Vagina (tissue), 2 donors: ENCODE results near the gene MRC1.

Source experiments
- POLR2A ChIP-seq, 2 donors: fragments of 450-650 bp; IDR thresholded peaks; one replicate each; pipeline ENCODE4 v1.6.1; 2017; ENCODE audit warnings: antibody characterized with exemption in 2 of 2, mild to moderate bottlenecking in 2 of 2, moderate library complexity in 2 of 2
- TF ChIP-seq, protein P1 (sequence below), 3 experiments: fragments of 450-650 bp in 2 of 3; fragments of 200-600 bp in 1 of 3; sonication (generic) in 1 of 3; IDR thresholded peaks; one replicate each; pipeline ENCODE4 v1.5.1; 2017 to 2019; ENCODE audit warnings: antibody characterized with exemption in 3 of 3, mild to moderate bottlenecking in 2 of 3, moderate library complexity in 2 of 3

DNA sequence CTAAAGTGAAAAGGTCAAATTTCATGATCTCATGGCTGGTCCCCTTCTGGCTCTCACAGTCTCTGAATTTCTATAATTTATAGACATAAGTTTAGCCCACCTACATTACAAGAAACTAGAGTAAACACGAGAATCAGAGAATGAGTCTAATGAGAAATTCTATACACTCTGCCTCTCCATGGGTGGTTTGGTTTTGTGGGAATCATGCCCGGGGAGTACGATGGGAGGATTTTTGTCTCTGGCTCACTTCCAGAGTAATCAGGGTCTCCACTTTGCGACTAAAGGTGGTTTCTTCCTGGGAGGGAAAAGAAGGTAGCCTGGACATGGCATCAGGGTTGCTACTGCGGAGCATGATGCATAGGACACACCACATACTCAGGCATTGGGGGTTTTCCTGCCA lies 69.7 kb downstream of the MRC1 start:
- TF ChIP-seq, protein P1, sequence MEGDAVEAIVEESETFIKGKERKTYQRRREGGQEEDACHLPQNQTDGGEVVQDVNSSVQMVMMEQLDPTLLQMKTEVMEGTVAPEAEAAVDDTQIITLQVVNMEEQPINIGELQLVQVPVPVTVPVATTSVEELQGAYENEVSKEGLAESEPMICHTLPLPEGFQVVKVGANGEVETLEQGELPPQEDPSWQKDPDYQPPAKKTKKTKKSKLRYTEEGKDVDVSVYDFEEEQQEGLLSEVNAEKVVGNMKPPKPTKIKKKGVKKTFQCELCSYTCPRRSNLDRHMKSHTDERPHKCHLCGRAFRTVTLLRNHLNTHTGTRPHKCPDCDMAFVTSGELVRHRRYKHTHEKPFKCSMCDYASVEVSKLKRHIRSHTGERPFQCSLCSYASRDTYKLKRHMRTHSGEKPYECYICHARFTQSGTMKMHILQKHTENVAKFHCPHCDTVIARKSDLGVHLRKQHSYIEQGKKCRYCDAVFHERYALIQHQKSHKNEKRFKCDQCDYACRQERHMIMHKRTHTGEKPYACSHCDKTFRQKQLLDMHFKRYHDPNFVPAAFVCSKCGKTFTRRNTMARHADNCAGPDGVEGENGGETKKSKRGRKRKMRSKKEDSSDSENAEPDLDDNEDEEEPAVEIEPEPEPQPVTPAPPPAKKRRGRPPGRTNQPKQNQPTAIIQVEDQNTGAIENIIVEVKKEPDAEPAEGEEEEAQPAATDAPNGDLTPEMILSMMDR (IDR thresholded peaks at IDR 0.05) = no peak
- no peak for TF ChIP-seq POLR2A (IDR thresholded peaks at IDR 0.05)
